CD4-positive, CD25-positive, alpha-beta regulatory T cell (primary cell): Measurements from ENCODE around the gene HGS. TPM values are rescaled to one million over a fixed set of nuclear protein-coding genes. Genes with fewer than 3 reads are reported as not detected.

Source experiments
- ATAC-seq, 2 donors: fragments of 150-1000 bp; cut with Tn5 transposase; one replicate each; pipeline ENCODE4 v1.10.0; 2021; ENCODE audit warnings: low read depth in 2 of 2, moderate number of reproducible peaks in 2 of 2, moderate library complexity in 1 of 2
- DNase-seq, 3 donors: peaks; one replicate each; pipeline versions ENCODE4 v3.0.0 to v3.0.0-alpha.2; 2012 to 2022; ENCODE audit warnings: mixed read lengths in 1 of 3
- H3K27ac ChIP-seq: one replicate; pipeline ENCODE4 v1.7.0; 2013; ENCODE audit warnings: mild to moderate bottlenecking, low read length; ENCODE audit not compliant: insufficient read depth, poor library complexity, severe bottlenecking
- H3K27me3 ChIP-seq: one replicate; pipeline ENCODE4 v1.7.0; 2013; ENCODE audit warnings: low read length; ENCODE audit not compliant: control insufficient read depth, insufficient read depth
- H3K36me3 ChIP-seq: one replicate; pipeline ENCODE4 v1.7.0; 2013; ENCODE audit warnings: mild to moderate bottlenecking, low read length, moderate library complexity; ENCODE audit not compliant: control insufficient read depth, insufficient read depth
- H3K4me1 ChIP-seq: 2 replicates; pipeline ENCODE4 v1.7.0; 2013; ENCODE audit warnings: mild to moderate bottlenecking, low read length; ENCODE audit not compliant: insufficient read depth, control insufficient read depth, poor library complexity, severe bottlenecking
- H3K4me3 ChIP-seq: one replicate; pipeline ENCODE4 v1.7.0; 2013; ENCODE audit warnings: low read depth, mild to moderate bottlenecking, low read length, moderate library complexity
- H3K9me3 ChIP-seq, 2 experiments: 1 replicate in 1 of 2; 2 replicates in 1 of 2; pipeline ENCODE4 v1.7.0; 2013; ENCODE audit warnings: low read length in 2 of 2, mild to moderate bottlenecking in 1 of 2, moderate library complexity in 1 of 2; ENCODE audit not compliant: control insufficient read depth in 2 of 2
- H3K27ac Mint-ChIP-seq, 3 donors: one replicate each; pipeline ENCODE4 v1.8.0; 2020 to 2022; ENCODE audit warnings: mild to moderate bottlenecking in 3 of 3, mixed read lengths in 3 of 3, moderate library complexity in 2 of 3
- H3K27me3 Mint-ChIP-seq: one replicate; pipeline ENCODE4 v1.8.0; 2022; ENCODE audit warnings: mild to moderate bottlenecking, mixed read lengths
- H3K36me3 Mint-ChIP-seq: one replicate; pipeline ENCODE4 v1.8.0; 2020; ENCODE audit warnings: mixed read lengths
- H3K4me1 Mint-ChIP-seq, 4 donors: one replicate each; pipeline ENCODE4 v1.8.0; 2020 to 2022; ENCODE audit warnings: mixed read lengths in 4 of 4, mild to moderate bottlenecking in 1 of 4
- H3K4me3 Mint-ChIP-seq, 4 donors: one replicate each; pipeline ENCODE4 v1.8.0; 2020 to 2022; ENCODE audit warnings: mild to moderate bottlenecking in 4 of 4, mixed read lengths in 4 of 4, moderate library complexity in 3 of 4
- H3K9me3 Mint-ChIP-seq, 7 donors: one replicate each; pipeline ENCODE4 v1.8.0; 2020 to 2022; ENCODE audit warnings: mixed read lengths in 7 of 7, mild to moderate bottlenecking in 3 of 7, moderate library complexity in 2 of 7
- polyA plus RNA-seq, 4 donors: library from polyadenylated mRNA; unstranded; fragments of 300-500 nt; fragmentation: Illumina TruSeq; gene quantifications; one replicate each; pipeline ENCODE4 v1.2.3, GENCODE V29; 2021
- total RNA-seq: library from RNA; stranded (reverse); gene quantifications from one replicate; pipeline ENCODE4 v1.2.3, GENCODE V29; 2022

The HGS gene
- total and polyA plus RNA-seq, 5 donors from 2014 or later = 23.4 to 148 (median 29.6) TPM

DNA sequence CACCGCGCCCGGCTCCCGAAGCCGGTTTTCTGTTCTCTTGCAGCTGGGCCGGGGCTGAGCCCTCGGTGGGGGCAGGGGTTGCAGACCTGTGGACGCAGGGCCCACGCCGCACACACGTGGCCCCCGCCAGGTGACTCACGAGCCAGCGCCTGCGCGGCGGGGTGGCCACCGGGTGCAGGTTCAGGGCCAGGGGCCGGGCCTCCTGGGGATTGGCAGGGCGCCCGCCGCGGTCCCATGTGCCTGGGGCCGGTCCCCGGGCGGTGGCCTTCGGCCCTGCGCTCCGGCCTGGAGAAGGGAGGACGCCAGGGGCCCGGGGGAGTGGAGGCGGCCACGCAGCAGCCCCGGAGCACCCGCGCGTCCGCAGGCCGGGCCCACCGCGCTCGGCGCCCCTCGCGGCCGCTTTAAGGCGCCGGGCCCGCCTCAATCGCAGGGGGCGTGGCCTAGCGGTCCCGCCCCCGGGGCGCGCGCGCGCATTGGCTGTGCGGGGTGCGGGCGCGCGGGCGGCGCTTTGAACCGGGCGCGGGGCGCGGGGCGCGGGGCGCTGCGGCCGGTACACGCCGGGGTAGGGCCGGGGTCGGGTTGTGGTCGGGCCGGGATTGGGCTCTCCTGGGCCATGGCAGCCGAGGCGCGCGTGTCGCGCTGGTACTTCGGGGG is 28.1 kb downstream of the HGS start, which contains the start of gene SLC25A10:
SLC25A10 (plus strand) TSS at position 471 of the 654 bp plus-strand sequence; CDS start at position 614, 143 bp downstream.
- Histone ChIP-seq H3K4me3 (peak within 1 kb of the TSS; percentile 26), H3K27me3 (no peaks in the 10 kb centered on the region), H3K4me1 (peaks cover 32% of the 10 kb centered on the region), H3K27ac (peak within 1 kb of the TSS; percentile 5), H3K36me3 (no peaks in the 10 kb centered on the region), H3K9me3 (no peaks in the 10 kb centered on the region)
- Mint-ChIP-seq H3K27ac (peak within 1 kb of the TSS in 2 of 3 donors; percentile 43 to 77), H3K4me3 (peak within 1 kb of the TSS; percentile 79 to 86 (median 82)), H3K9me3 (no peaks in the 10 kb centered on the region), H3K36me3 (no peaks in the 10 kb centered on the region), H3K27me3 (no peaks in the 10 kb centered on the region), H3K4me1 (peaks cover 0 to 19% (median 4%) of the 10 kb centered on the region in 4 donors)
- DNase-seq (peak; percentile 68 to 88 (median 77)), ATAC-seq (peak; percentile 84)

- Mint-ChIP-seq H3K9me3 (no peaks in the 10 kb centered on the region), H3K36me3 (no peaks in the 10 kb centered on the region), H3K27ac (peak overlapping the region in 1 of 3 donors; percentile 65), H3K4me1 (peaks cover 0 to 19% (median 4%) of the 10 kb centered on the region in 4 donors), H3K4me3 (peak overlapping the region; percentile 64 to 86 (median 80)), H3K27me3 (no peaks in the 10 kb centered on the region)
- no peak overlapping the region for H3K27ac ChIP-seq
- no peaks in the 10 kb centered on the region for H3K36me3 ChIP-seq
- ATAC-seq (peak; percentile 2 to 3), DNase-seq (peak in 1 of 3 donors; percentile 18)
- H3K4me1 ChIP-seq = peaks cover 32% of the 10 kb centered on the region
- H3K9me3 ChIP-seq = no peaks in the 10 kb centered on the region
- no peaks in the 10 kb centered on the region for H3K27me3 ChIP-seq
- H3K4me3 ChIP-seq = no peak overlapping the region
These were observed 28.7 kb downstream of the HGS start for GRCh38 chr17:81712468-81713003.

DNA sequence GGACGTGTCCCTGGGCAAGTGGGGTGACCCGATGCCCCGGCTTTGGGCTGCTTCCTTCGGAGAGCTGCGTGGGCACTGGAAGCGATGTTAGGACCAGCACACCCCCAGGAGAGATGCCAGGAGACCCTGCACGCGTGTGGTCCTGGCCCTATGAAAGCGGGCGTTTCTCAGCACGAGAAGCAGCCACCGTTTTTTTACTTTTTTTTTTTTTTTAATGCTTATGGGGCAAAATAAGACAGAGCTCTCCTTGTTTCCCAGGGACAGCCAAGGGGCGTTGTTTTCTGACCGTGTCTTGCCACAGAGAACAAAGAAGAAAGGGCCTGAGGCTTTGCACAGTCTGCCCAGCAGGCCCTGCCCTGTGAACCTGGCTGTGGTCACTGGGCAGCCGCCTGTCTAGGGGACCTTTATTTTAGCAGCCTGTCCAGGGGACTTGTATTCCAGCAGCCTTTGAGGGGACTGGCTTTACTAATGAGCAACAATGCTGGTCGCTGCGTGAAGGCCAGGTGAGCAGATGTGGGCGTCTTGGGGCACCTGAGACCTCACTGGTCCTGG is 29.3 kb downstream of the HGS start:
- H3K36me3 Mint-ChIP-seq = no peaks in the 10 kb centered on the region
- no peak for DNase-seq
- Histone ChIP-seq H3K9me3 (no peaks in the 10 kb centered on the region), H3K27me3 (no peaks in the 10 kb centered on the region), H3K36me3 (no peaks in the 10 kb centered on the region), H3K27ac (no peak overlapping the region), H3K4me3 (no peak overlapping the region), H3K4me1 (peaks cover 32% of the 10 kb centered on the region)
- peak overlapping the region; percentile 65 to 86 (median 80) for H3K4me3 Mint-ChIP-seq
- H3K4me1 Mint-ChIP-seq = peaks cover 0 to 19% (median 4%) of the 10 kb centered on the region in 4 donors
- no peaks in the 10 kb centered on the region for H3K27me3 Mint-ChIP-seq
- no peaks in the 10 kb centered on the region for H3K9me3 Mint-ChIP-seq
- no peak for ATAC-seq
- peak overlapping the region in 1 of 3 donors; percentile 65 for H3K27ac Mint-ChIP-seq

DNA sequence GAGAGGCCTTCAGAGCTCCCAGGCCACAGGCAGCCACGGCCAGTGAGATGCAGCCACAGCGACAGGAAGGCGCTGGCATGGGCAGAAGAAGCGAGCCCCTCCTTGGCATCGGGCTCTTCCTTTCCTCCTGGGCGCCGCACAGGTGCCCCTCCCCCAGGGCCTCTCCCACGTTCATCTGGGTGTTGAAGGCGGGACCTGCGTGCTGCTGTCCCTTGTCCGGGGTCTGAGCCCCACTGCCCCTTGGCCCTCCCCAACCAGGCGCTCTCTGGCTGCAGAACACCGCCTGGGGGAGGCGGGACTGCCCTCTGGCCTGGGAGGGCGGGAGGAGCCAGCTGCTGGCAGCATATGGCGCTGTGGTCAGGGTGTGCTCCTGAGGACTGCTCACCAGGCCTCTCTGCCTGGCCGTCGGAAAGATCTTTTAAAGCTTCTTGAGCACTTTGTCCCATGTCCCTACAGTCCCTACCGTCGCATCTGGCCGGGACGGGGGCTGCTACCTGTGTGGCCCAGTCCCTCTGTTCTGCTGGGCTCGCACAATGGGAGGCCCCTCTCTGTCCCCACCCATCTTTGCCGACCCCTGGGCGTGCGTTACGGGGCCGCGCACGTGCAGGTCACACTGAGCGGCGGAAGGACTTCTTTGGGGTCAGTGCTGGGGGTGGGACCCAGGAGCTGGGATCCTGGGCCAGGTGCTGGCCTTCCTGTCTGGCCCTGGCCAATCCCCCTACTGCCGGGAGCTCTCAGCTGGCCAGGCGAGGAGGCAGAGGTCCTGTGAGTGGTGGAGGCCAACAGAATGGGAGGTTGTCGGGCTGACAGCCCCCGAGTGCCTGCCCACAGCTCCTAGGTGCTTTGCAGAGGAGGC is 30.0 kb downstream of the HGS start:
- H3K9me3 Mint-ChIP-seq = no peaks in the 10 kb centered on the region
- peaks cover 0 to 19% (median 4%) of the 10 kb centered on the region in 4 donors for H3K4me1 Mint-ChIP-seq
- Histone ChIP-seq H3K9me3 (no peaks in the 10 kb centered on the region), H3K27me3 (no peaks in the 10 kb centered on the region), H3K36me3 (no peaks in the 10 kb centered on the region), H3K27ac (no peak overlapping the region), H3K4me1 (peaks cover 32% of the 10 kb centered on the region), H3K4me3 (no peak overlapping the region)
- ATAC-seq (no peak), DNase-seq (no peak)
- H3K36me3 Mint-ChIP-seq = no peaks in the 10 kb centered on the region
- H3K27ac Mint-ChIP-seq = no peak overlapping the region
- H3K27me3 Mint-ChIP-seq = no peaks in the 10 kb centered on the region
- peak overlapping the region in 3 of 4 donors; percentile 44 to 86 (median 75) for H3K4me3 Mint-ChIP-seq

GRCh38 chr17:81714412-81715106 is 30.7 kb downstream of the HGS start:
- no peaks in the 10 kb centered on the region for H3K9me3 ChIP-seq
- no peaks in the 10 kb centered on the region for H3K36me3 Mint-ChIP-seq
- no peaks in the 10 kb centered on the region for H3K9me3 Mint-ChIP-seq
- H3K27ac ChIP-seq = no peak overlapping the region
- H3K4me3 Mint-ChIP-seq = peak overlapping the region in 3 of 4 donors; percentile 44 to 69 (median 60)
- no peak overlapping the region for H3K27ac Mint-ChIP-seq
- H3K27me3 Mint-ChIP-seq = no peaks in the 10 kb centered on the region
- H3K4me3 ChIP-seq = no peak overlapping the region
- H3K36me3 ChIP-seq = no peaks in the 10 kb centered on the region
- DNase-seq = no peak
- H3K4me1 Mint-ChIP-seq = peaks cover 0 to 19% (median 4%) of the 10 kb centered on the region in 4 donors
- peaks cover 32% of the 10 kb centered on the region for H3K4me1 ChIP-seq
- H3K27me3 ChIP-seq = no peaks in the 10 kb centered on the region
- ATAC-seq = no peak

DNA sequence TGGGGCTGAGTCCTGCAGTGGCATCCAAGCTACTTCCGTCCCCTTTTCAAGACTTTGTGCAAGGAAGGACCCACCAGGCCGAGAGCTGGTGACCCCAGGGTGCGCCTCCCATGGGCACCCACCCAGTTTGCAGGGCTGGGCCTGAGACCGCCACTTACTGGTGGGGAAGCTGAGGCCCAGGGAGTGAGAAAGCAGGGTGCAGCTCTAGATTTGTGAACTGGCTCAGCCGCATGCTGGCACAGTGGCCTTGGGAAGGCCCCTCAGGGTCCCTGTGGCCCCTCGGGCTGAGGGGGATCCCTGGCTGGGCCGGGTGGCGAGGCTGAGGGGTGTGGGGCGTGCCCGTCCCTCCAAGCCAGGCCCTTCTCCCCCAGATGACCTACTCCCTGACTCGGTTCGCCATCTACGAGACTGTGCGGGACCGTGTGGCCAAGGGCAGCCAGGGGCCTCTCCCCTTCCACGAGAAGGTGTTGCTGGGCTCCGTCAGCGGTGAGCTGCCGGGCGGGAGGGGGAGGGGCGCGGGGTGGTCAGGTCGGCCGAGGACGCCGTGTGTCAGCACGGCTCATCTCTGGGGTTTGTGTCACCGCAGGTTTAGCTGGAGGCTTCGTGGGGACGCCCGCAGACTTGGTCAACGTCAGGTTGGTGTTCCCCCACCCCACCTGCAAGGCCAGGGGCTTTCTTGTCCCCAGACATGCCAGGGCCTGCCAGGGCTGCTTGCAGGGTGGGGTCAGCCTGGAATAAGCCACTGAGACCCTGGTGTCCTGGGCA is 31.5 kb downstream of the HGS start:
- peaks cover 0 to 19% (median 4%) of the 10 kb centered on the region in 4 donors for H3K4me1 Mint-ChIP-seq
- no peaks in the 10 kb centered on the region for H3K36me3 Mint-ChIP-seq
- DNase-seq (no peak), ATAC-seq (no peak)
- Histone ChIP-seq H3K4me1 (peaks cover 28% of the 10 kb centered on the region), H3K4me3 (no peak overlapping the region), H3K36me3 (no peaks in the 10 kb centered on the region), H3K27me3 (no peaks in the 10 kb centered on the region), H3K27ac (no peak overlapping the region), H3K9me3 (no peaks in the 10 kb centered on the region)
- no peaks in the 10 kb centered on the region for H3K27me3 Mint-ChIP-seq
- no peaks in the 10 kb centered on the region for H3K9me3 Mint-ChIP-seq
- H3K4me3 Mint-ChIP-seq = peak overlapping the region in 1 of 4 donors; percentile 26
- no peak overlapping the region for H3K27ac Mint-ChIP-seq
